ENCODE measurements around the gene SCN1A.

DNA sequence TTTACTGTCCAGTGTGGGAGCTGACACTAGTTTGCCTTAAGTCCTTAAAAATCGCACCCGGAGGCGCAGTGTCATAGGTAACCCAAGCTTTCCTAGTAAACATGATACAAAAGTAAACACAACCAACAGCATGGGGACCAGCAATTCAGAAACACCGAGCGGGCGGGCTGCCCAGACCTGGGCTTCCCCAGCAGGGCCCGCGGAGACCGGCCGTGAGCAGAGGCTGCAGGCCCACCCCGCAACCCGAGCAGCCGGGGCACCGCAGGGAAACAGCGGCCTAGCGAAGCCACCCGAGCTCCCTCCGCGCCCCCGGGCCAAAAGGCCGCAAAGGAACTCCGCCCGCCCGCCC, 174.5 kb downstream of the SCN1A start:
- TF ChIP-seq POLR2A (IDR thresholded peaks at IDR 0.05), result no peak
- TF ChIP-seq, protein P1, sequence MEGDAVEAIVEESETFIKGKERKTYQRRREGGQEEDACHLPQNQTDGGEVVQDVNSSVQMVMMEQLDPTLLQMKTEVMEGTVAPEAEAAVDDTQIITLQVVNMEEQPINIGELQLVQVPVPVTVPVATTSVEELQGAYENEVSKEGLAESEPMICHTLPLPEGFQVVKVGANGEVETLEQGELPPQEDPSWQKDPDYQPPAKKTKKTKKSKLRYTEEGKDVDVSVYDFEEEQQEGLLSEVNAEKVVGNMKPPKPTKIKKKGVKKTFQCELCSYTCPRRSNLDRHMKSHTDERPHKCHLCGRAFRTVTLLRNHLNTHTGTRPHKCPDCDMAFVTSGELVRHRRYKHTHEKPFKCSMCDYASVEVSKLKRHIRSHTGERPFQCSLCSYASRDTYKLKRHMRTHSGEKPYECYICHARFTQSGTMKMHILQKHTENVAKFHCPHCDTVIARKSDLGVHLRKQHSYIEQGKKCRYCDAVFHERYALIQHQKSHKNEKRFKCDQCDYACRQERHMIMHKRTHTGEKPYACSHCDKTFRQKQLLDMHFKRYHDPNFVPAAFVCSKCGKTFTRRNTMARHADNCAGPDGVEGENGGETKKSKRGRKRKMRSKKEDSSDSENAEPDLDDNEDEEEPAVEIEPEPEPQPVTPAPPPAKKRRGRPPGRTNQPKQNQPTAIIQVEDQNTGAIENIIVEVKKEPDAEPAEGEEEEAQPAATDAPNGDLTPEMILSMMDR (IDR thresholded peaks at IDR 0.05 in 4 of 5, conservative IDR thresholded peaks at IDR 0.05 in 1 of 5), result no peak

Measured in gastrocnemius medialis (tissue), 4 donors.